Measurements from ENCODE around the gene IFIT5. TPM values are rescaled to one million over a fixed set of nuclear protein-coding genes. Genes with fewer than 3 reads are reported as not detected.

Gene IFIT5
- total and polyA plus RNA-seq, 12 donors, result 6.7 to 38.9 (median 18.6) TPM

DNA sequence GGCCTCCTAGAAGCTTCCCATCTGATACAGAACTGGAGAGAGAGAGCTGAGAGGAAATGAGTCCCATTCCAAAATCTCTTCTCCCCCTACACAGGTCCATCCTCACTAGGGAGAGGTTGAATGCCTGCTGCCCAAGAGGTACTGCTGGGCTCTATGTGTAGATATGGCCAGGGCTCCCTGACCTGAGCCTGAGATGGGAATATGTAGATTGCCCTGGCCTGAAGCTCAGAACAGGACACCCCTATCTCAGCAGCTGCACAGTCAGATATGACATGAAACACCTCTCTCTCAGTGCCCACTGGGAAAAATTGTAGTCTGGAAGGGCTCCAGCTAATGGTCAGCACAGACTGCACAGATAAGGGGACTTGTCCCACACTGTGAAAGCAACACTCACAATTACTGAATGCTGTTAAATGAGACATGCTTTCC lies 39.6 kb upstream of the IFIT5 start:
- no peaks in the 10 kb centered on the region for H3K27me3 ChIP-seq
- peaks cover 17 to 24% of the 10 kb centered on the region in 2 donors for H3K4me1 ChIP-seq (replicated peaks in 1 of 2)
- intact Hi-C loops (cut with DNase I), result loop anchor here in 1 of 2 donors (5.0 kb wide), 1 partner anchor 107 kb away; no protein-coding TSS in a partner anchor
- H3K27ac ChIP-seq, result peak overlapping the region; percentile 48 to 95 (median 77)
- H3K36me3 ChIP-seq (replicated peaks in 1 of 2), result no peaks in the 10 kb centered on the region
- TF ChIP-seq, protein P1, sequence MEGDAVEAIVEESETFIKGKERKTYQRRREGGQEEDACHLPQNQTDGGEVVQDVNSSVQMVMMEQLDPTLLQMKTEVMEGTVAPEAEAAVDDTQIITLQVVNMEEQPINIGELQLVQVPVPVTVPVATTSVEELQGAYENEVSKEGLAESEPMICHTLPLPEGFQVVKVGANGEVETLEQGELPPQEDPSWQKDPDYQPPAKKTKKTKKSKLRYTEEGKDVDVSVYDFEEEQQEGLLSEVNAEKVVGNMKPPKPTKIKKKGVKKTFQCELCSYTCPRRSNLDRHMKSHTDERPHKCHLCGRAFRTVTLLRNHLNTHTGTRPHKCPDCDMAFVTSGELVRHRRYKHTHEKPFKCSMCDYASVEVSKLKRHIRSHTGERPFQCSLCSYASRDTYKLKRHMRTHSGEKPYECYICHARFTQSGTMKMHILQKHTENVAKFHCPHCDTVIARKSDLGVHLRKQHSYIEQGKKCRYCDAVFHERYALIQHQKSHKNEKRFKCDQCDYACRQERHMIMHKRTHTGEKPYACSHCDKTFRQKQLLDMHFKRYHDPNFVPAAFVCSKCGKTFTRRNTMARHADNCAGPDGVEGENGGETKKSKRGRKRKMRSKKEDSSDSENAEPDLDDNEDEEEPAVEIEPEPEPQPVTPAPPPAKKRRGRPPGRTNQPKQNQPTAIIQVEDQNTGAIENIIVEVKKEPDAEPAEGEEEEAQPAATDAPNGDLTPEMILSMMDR (IDR thresholded peaks at IDR 0.05), result no peak
- no peak for TF ChIP-seq POLR2A (IDR thresholded peaks at IDR 0.05)
- H3K9me3 ChIP-seq (replicated peaks in 1 of 3), result no peaks in the 10 kb centered on the region
- no peak overlapping the region for H3K4me3 ChIP-seq
- DNase-seq, result peak in 5 of 7 donors; percentile 31 to 39 (median 37)

DNA sequence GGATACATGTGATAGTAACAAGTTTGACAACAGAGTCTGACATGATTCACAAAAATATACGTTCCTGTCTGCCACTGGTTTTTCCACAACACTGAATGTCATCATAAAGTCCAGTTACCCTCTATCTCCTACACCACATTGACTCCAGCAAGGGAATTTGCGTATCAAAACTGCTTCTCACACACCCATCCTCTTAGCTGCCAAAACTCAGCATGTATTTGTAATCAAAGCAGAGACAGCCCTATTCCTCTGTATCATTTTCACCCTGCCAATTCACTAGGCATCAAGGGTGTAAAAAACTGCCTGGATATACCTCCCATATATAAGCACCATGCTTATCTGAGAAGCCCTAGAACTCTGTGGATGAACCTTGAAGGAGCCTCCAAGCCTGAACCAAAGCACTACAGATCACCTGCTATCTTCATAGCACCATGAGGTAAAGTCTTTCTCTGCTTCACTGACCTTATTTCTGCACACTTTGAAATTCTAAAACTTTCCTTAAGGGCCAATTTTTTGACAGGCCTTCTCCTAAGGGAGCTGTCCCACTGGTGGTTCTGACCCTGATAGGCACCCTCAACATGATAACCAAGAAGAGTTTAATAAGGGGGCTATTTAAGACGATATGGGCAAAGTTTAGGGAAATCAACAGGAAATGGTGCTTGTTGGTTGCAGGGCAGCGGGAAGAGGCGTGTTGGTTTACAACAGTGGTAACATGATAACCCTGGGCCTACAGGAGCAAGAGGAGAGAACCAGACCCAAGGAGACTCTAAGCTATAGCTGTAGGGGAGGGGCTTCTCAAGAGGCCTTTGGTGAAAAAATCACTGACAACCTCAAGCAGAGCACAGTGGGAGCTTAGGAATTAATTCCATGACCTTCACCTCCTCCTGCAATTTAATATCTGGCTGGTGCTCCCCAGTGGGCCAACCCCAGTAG lies 36.4 kb upstream of the IFIT5 start, which contains the start of gene IFIT1B:
Gene IFIT1B (plus strand): TSS at position 352 of the 933 bp plus-strand sequence. CDS start 80 bp downstream, at position 432.
- WGBS, 4 donors, result 89 to 91% (median 90%) methylated on average over 5 of the region's 5 CpGs
- no peak within 1 kb of the TSS for H3K27ac ChIP-seq
- H3K9me3 ChIP-seq (replicated peaks in 1 of 3), result no peaks in the 10 kb centered on the region
- no peak for TF ChIP-seq POLR2A (IDR thresholded peaks at IDR 0.05)
- TF ChIP-seq, protein P1 (IDR thresholded peaks at IDR 0.05), result no peak
- H3K36me3 ChIP-seq (replicated peaks in 1 of 2), result no peaks in the 10 kb centered on the region
- H3K27me3 ChIP-seq, result no peaks in the 10 kb centered on the region
- intact Hi-C loops (cut with DNase I), result no loop called here
- no peak within 1 kb of the TSS for H3K4me3 ChIP-seq
- H3K4me1 ChIP-seq (replicated peaks in 1 of 2), result peaks cover 17 to 23% of the 10 kb centered on the region in 2 donors
- no peak for DNase-seq

DNA sequence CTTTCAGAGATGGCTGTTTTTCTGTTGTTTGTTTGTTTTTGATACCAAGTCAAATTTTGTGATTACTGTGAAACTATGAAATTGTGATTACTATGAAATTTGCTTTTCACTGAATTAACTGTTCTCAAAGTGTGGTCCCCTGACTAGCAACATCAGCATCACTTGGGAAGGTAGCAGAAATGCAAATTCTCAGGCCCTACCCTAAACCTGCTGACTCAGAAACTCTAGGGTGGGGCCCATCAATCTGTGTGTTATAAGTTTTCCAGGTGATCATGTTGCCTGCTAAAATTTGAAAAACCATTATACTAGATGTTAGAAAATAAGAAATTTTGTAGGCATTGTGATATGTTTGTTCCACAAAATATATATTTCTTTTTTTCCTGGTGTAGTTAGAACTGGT lies 35.3 kb upstream of the IFIT5 start:
- Histone ChIP-seq H3K27me3 (no peaks in the 10 kb centered on the region), H3K4me3 (no peak overlapping the region), H3K27ac (no peak overlapping the region), H3K9me3 (replicated peaks in 1 of 3) (no peaks in the 10 kb centered on the region), H3K36me3 (replicated peaks in 1 of 2) (no peaks in the 10 kb centered on the region), H3K4me1 (replicated peaks in 1 of 2) (peaks cover 8 to 11% of the 10 kb centered on the region in 2 donors)
- no peak for TF ChIP-seq POLR2A (IDR thresholded peaks at IDR 0.05)
- TF ChIP-seq, protein P1 (IDR thresholded peaks at IDR 0.05), result no peak
- intact Hi-C loops (cut with DNase I), result no loop called here
- DNase-seq, result no peak

DNA sequence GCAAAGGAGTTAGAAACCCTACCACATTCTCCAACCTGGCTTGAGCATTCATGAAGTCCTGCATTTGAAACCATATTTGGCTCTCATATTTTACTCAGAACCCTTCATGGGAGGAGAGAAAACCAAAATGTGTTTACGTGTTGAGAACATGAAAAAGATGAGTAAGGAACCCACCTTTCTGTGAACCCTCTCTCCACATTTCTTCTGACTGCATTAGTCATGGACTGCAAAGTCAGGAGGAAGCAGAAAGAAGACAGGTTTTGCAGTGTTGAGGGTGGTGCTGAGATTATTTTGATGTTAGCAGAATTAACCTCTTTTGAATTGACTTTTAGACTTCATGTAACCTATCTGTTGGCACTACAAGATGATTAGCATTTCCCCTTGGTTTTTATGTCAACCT lies 31.6 kb upstream of the IFIT5 start:
- 88 to 95% (median 91%) methylated on average over 1 of the region's 1 CpG for whole genome bisulfite sequencing, 4 donors
- no peaks in the 10 kb centered on the region for H3K36me3 ChIP-seq (replicated peaks in 1 of 2)
- H3K4me1 ChIP-seq (replicated peaks in 1 of 2), result no peaks in the 10 kb centered on the region
- no peak overlapping the region for H3K4me3 ChIP-seq
- intact Hi-C loops (cut with DNase I), result no loop called here
- DNase-seq, result no peak
- no peaks in the 10 kb centered on the region for H3K9me3 ChIP-seq (replicated peaks in 1 of 3)
- no peaks in the 10 kb centered on the region for H3K27me3 ChIP-seq
- no peak overlapping the region for H3K27ac ChIP-seq
- TF ChIP-seq POLR2A (IDR thresholded peaks at IDR 0.05), result no peak
- TF ChIP-seq, protein P1 (IDR thresholded peaks at IDR 0.05), result no peak
